Cardiac fibroblast (primary cell): ENCODE results near the gene RPLP1.
A peak's percentile ranks its signal among the peaks of the same experiment; 100 is the strongest.

Experiments
- DNase-seq, 2 donors: peaks; one replicate each; pipeline versions ENCODE4 v3.0.0 to v3.0.0-alpha.2; 2010; ENCODE audit warnings: low read depth in 2 of 2
- H3K4me3 ChIP-seq, 2 donors: replicated peaks in 1 of 2; 1 replicate in 1 of 2; 2 replicates in 1 of 2; pipeline ENCODE4 v1.5.1; 2011; ENCODE audit warnings: low read depth in 2 of 2, low read length in 2 of 2, mild to moderate bottlenecking in 2 of 2, moderate library complexity in 1 of 2
- CTCF ChIP-seq: IDR thresholded peaks from one replicate; pipeline ENCODE4 v1.5.1; 2011; ENCODE audit warnings: low read depth, mild to moderate bottlenecking, low read length, inconsistent platforms

The RPLP1 gene

GRCh38 chr15:69467636-69468035 is 15.0 kb downstream of the RPLP1 start:
- DNase-seq = no peak
- no peak overlapping the region for H3K4me3 ChIP-seq
- no peak for TF ChIP-seq CTCF

GRCh38 chr15:69468241-69469121 is 15.9 kb downstream of the RPLP1 start:
- no peak for TF ChIP-seq CTCF
- no peak overlapping the region for H3K4me3 ChIP-seq
- peak in 1 of 2 donors; percentile 43 for DNase-seq

- DNase-seq = peak in 1 of 2 donors; percentile 29
- TF ChIP-seq CTCF = no peak
- no peak overlapping the region for H3K4me3 ChIP-seq
Observed at GRCh38 chr15:69469467-69470201, 17.0 kb downstream of the RPLP1 start.

DNA sequence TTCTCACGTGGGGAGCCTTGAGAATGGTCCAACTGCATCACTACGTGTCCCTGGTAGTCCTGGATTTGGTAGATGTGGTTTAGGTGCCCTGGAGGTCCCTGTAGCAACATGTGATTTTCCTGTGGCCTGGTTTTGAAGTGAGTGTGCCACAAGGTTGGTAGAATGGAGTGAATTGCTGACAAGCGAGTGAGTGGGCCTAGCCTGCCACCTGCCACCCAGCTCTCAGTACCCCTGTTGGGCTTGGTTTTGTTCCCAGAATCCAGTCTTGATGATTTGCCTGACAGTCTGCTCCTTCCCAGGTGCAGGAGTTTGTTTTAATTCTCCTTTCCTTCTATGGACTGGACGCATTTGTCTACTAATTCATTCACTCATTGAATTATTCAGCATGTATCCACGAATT is 19.4 kb downstream of the RPLP1 start:
- DNase-seq = no peak
- TF ChIP-seq CTCF = no peak

DNA sequence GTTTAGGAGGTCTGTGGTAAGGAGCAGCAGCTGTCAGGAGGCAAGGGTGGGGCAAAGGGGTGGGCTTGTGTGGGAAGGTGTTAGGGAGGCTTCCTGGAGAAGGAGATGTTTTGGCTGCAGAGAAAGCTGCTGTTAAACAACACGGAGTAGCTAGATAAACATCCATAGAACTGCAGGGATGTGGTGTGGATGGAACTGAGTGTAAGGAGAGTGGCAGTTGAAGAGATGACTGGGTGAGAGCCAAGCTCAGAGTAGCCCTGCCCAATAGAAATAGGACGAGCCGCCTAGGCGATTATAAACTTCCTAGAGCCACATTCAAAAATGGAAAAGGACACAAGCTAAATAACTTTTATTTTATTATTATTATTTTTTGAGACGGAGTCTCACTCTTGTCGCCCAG is 19.9 kb downstream of the RPLP1 start:
- no peak overlapping the region for H3K4me3 ChIP-seq
- no peak for TF ChIP-seq CTCF
- no peak for DNase-seq

More for the DNA sequence above, 19.4 kb downstream of the RPLP1 start:
- no peak overlapping the region for H3K4me3 ChIP-seq

- H3K4me3 ChIP-seq = no peak overlapping the region
- peak in 1 of 2 donors; percentile 69 for DNase-seq
- TF ChIP-seq CTCF = no peak
Observed at GRCh38 chr15:69474291-69474690, 21.7 kb downstream of the RPLP1 start.
